ENCODE data around the gene NOTO.

GRCh38 chr2:73210019-73210418 is 7.6 kb downstream of the NOTO start:
- TF ChIP-seq POLR2A (IDR thresholded peaks at IDR 0.05; ENCODE audit: low read depth, low read length) (no peak), POLR2AphosphoS5 (IDR thresholded peaks at IDR 0.05; ENCODE audit: low read depth, low read length) (no peak), PAX5 (IDR thresholded peaks at IDR 0.05; ENCODE audit: insufficient read depth, low read length, severe bottlenecking) (no peak), POU2F2 (IDR thresholded peaks at IDR 0.05; ENCODE audit: low read depth, low read length) (no peak)

Data from GM12891 (cell line).